Thymus (tissue), 11 donors: ENCODE results near the gene ADPRHL1. TPM values are rescaled to one million over a fixed set of nuclear protein-coding genes. Genes with fewer than 3 reads are reported as not detected.

Experiments used
- DNase-seq, 9 donors: peaks; one replicate each; pipeline ENCODE4 v3.0.0-alpha.2; 2013; ENCODE audit warnings: low spot score in 9 of 9, low read depth in 6 of 9, missing footprints in 1 of 9
- H3K27ac ChIP-seq, 2 donors: one replicate each; pipeline ENCODE4 v1.5.1; 2013; ENCODE audit warnings: control low read depth in 1 of 2, low read depth in 1 of 2, low read length in 1 of 2, mild to moderate bottlenecking in 1 of 2, moderate library complexity in 1 of 2
- H3K27me3 ChIP-seq, 2 donors: one replicate each; pipeline ENCODE4 v1.5.1; 2013; ENCODE audit warnings: low read length in 1 of 2; ENCODE audit not compliant: control insufficient read depth in 2 of 2, insufficient read depth in 1 of 2
- H3K36me3 ChIP-seq, 2 donors: one replicate each; pipeline ENCODE4 v1.5.1; 2013; ENCODE audit warnings: low read length in 1 of 2, mild to moderate bottlenecking in 1 of 2, moderate library complexity in 1 of 2; ENCODE audit not compliant: control insufficient read depth in 2 of 2, insufficient read depth in 2 of 2
- H3K4me1 ChIP-seq, 2 donors: one replicate each; pipeline ENCODE4 v1.5.1; 2013; ENCODE audit warnings: low read length in 2 of 2; ENCODE audit not compliant: control insufficient read depth in 2 of 2, insufficient read depth in 2 of 2
- H3K4me3 ChIP-seq, 2 donors: one replicate each; pipeline ENCODE4 v1.5.1; 2013; ENCODE audit warnings: low read length in 2 of 2, control low read depth in 1 of 2, mild to moderate bottlenecking in 1 of 2
- H3K9me3 ChIP-seq, 2 donors: one replicate each; pipeline ENCODE4 v1.5.1; 2013; ENCODE audit warnings: low read length in 1 of 2, mild to moderate bottlenecking in 1 of 2; ENCODE audit not compliant: control insufficient read depth in 2 of 2, insufficient read depth in 1 of 2
- WGBS: extraction: QIAGEN DNeasy Blood & Tissue Kit; methylation state at CpG from one replicate; pipeline ENCODE4 v1.1.7; 2013; 5-methylcytosine and 5-hydroxymethylcytosine counted together
- polyA plus RNA-seq: library from polyadenylated mRNA; stranded (reverse); fragments of 200-250 nt; gene quantifications from one replicate; pipeline ENCODE4 v1.2.3, GENCODE V29; 2013
- total RNA-seq: library from RNA; stranded (reverse); fragments of 120-200 nt; gene quantifications from one replicate; pipeline ENCODE4 v1.2.4, GENCODE V29; 2013
- donor health status: healthy.

ADPRHL1 gene
- total and polyA plus RNA-seq, 2 donors, result 1.2 to 1.6 TPM

GRCh38 chr13:113425941-113426590, 27.2 kb downstream of the ADPRHL1 start:
- DNase-seq, result no peak
- Histone ChIP-seq H3K9me3 (peaks cover 1 to 3% of the 10 kb centered on the region in 2 donors), H3K4me1 (no peaks in the 10 kb centered on the region), H3K36me3 (peaks cover 0 to 1% of the 10 kb centered on the region in 2 donors), H3K27me3 (no peaks in the 10 kb centered on the region), H3K4me3 (no peak overlapping the region), H3K27ac (no peak overlapping the region)
- 96% methylated on average over 22 of the region's 22 CpGs for WGBS

DNA sequence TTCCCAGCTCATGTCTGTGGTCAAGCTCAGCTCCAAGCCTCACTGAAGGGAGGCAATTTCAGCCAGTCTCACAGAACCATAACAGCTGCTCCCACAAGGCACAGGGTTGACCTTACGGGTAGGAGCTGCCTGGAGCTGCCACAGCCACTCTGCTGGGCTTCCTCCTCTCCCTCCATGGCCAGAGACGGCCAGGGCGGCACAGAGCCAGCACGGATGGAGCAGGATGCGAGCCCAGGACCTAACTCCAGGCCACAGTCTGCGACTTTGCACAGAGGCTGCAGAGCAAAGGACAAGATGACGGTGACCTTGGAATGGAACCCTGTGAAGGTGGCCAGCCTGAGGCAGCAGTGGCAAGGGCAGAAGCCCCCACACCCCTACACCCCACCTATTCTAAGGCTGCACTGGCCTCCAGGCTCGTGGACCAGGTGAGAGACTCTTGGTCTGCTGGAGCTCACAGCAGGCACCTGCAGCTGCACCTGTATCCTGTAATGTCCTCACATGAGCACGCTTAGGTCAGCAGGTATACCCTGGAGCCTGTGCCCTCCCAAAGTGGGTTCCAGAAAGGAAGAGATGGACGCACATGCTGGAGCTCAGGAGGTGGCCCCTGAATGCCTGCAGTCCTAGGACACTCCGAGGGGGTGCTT, 29.6 kb downstream of the ADPRHL1 start:
- Histone ChIP-seq H3K27me3 (peaks cover 0 to under 1% of the 10 kb centered on the region in 2 donors), H3K27ac (no peak overlapping the region), H3K4me1 (peaks cover 0 to 4% of the 10 kb centered on the region in 2 donors), H3K4me3 (no peak overlapping the region), H3K36me3 (no peaks in the 10 kb centered on the region), H3K9me3 (peaks cover 1 to 3% of the 10 kb centered on the region in 2 donors)
- DNase-seq, result no peak
- WGBS, result 91% methylated on average over 11 of the region's 11 CpGs

- no peak overlapping the region for H3K4me3 ChIP-seq
- no peak overlapping the region for H3K27ac ChIP-seq
- peaks cover 0 to 6% of the 10 kb centered on the region in 2 donors for H3K27me3 ChIP-seq
- peaks cover 0 to 4% of the 10 kb centered on the region in 2 donors for H3K4me1 ChIP-seq
- no peak for DNase-seq
- 93% methylated on average over 26 of the region's 26 CpGs for WGBS
- no peaks in the 10 kb centered on the region for H3K36me3 ChIP-seq
- H3K9me3 ChIP-seq, result peaks cover 1 to 3% of the 10 kb centered on the region in 2 donors
Observed at GRCh38 chr13:113422807-113423519, 30.3 kb downstream of the ADPRHL1 start.

GRCh38 chr13:113421673-113422270, 31.5 kb downstream of the ADPRHL1 start:
- Histone ChIP-seq H3K9me3 (peaks cover 1 to 3% of the 10 kb centered on the region in 2 donors), H3K27ac (no peak overlapping the region), H3K4me3 (no peak overlapping the region), H3K36me3 (no peaks in the 10 kb centered on the region), H3K4me1 (peaks cover 0 to 4% of the 10 kb centered on the region in 2 donors), H3K27me3 (peaks cover 0 to 15% of the 10 kb centered on the region in 2 donors)
- WGBS, result 95% methylated on average over 15 of the region's 15 CpGs
- DNase-seq, result no peak

DNA sequence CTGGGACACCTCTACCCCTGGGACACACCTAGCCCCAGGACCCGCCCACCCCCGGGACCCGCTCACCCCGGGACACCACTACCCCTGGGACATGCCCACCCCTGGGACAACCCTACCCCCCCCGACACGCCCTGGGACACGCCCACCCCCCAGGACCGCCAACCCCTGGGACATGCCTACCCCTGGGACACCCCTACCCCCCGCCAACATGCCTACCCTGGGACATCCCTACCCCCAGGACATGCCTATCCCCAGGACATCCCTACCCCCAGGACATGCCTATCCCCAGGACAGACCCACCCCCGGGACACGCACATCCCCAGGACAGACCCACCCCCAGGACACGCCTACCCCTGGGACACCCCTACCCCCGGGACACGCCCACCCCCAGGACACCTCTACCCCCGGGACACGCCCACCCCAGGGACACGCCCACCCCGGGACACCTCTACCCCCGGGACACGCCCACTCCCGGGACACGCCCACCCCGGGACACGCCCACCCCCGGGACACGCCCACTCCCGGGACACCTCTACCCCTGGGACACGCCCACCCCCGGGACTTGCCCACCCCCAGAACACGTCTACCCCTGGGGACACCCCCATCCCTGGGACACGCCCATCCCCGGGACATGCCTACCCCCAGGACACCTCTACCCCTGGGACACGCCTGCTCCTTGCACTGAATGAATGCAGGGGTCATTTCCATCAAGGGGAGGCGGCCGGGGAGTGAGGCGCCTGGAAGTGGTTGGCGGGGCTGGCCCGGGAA, 32.3 kb downstream of the ADPRHL1 start:
- peaks cover 0 to 1% of the 10 kb centered on the region in 2 donors for H3K9me3 ChIP-seq
- DNase-seq, result no peak
- H3K36me3 ChIP-seq, result no peaks in the 10 kb centered on the region
- 85% methylated on average over 38 of the region's 38 CpGs for WGBS
- peaks cover 0 to 4% of the 10 kb centered on the region in 2 donors for H3K4me1 ChIP-seq
- H3K4me3 ChIP-seq, result no peak overlapping the region
- H3K27ac ChIP-seq, result no peak overlapping the region
- H3K27me3 ChIP-seq, result peaks cover 0 to 15% of the 10 kb centered on the region in 2 donors

GRCh38 chr13:113420232-113420631, 33.1 kb downstream of the ADPRHL1 start:
- Histone ChIP-seq H3K27me3 (peaks cover 0 to 15% of the 10 kb centered on the region in 2 donors), H3K9me3 (peaks cover 0 to 1% of the 10 kb centered on the region in 2 donors), H3K27ac (no peak overlapping the region), H3K36me3 (no peaks in the 10 kb centered on the region), H3K4me3 (no peak overlapping the region), H3K4me1 (peaks cover 0 to 4% of the 10 kb centered on the region in 2 donors)
- DNase-seq, result no peak
- 98% methylated on average over 15 of the region's 15 CpGs for WGBS

DNA sequence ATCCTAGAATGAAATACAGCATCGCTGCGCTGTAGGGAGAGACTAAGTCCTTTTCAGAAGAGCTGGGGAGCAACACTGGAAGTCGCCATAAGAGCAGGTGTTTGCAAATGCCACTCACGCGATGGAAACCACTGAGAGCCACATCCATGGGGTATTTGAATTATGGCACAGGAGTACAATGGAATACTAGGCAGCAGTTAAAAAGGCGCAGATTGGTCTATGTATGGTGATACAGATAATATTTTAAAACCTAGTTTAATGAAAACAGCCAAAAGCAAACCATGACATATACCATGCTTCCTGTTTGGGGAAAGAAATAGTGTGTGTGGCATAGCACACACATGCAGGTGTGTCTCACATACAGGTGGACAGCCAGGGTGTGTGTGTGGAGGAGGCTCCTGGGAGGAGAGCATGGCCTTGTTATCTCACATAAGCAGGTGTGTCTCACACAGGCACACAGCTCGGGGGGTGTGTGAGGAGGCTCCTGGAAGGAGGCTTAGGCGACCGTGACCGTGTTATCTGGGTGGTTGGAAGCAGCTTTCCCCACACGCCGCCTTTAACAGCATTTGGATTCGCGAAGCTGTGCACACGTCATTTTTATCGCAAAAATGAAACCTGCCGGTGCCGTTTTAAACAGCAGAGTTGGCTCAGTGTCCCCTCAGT, 33.6 kb downstream of the ADPRHL1 start:
- Histone ChIP-seq H3K36me3 (no peaks in the 10 kb centered on the region), H3K4me3 (no peak overlapping the region), H3K9me3 (peaks cover 0 to under 1% of the 10 kb centered on the region in 2 donors), H3K27ac (no peak overlapping the region), H3K27me3 (peaks cover 0 to 15% of the 10 kb centered on the region in 2 donors), H3K4me1 (peaks cover 0 to 4% of the 10 kb centered on the region in 2 donors)
- no peak for DNase-seq
- 97% methylated on average over 18 of the region's 18 CpGs for WGBS

- WGBS, result 97% methylated on average over 1 of the region's 1 CpG
- no peak for DNase-seq
- Histone ChIP-seq H3K9me3 (no peaks in the 10 kb centered on the region), H3K4me1 (peaks cover 0 to 4% of the 10 kb centered on the region in 2 donors), H3K27ac (no peak overlapping the region), H3K27me3 (peaks cover 0 to 15% of the 10 kb centered on the region in 2 donors), H3K4me3 (no peak overlapping the region), H3K36me3 (no peaks in the 10 kb centered on the region)
Observed at GRCh38 chr13:113418722-113419049, 34.6 kb downstream of the ADPRHL1 start.
